Fibroblast of lung (primary cell): ENCODE results near the gene RAB31. TPM values are rescaled to one million over a fixed set of nuclear protein-coding genes. Genes with fewer than 3 reads are reported as not detected.

Source experiments
- DNase-seq, 2 donors: peaks; one replicate each; pipeline versions ENCODE4 v3.0.0 to v3.0.0-alpha.2; 2010; ENCODE audit warnings: low read depth in 2 of 2
- H2AFZ ChIP-seq: 2 replicates; pipeline ENCODE4 v1.5.1; 2012; ENCODE audit warnings: low read length, control low read depth, inconsistent platforms
- H3K27ac ChIP-seq: 2 replicates; pipeline ENCODE4 v1.5.1; 2011; ENCODE audit warnings: low read length, control low read depth; ENCODE audit not compliant: insufficient read depth
- H3K27me3 ChIP-seq: 2 replicates; pipeline ENCODE4 v1.5.1; 2011; ENCODE audit warnings: mild to moderate bottlenecking, low read length; ENCODE audit not compliant: control insufficient read depth, insufficient read depth
- H3K36me3 ChIP-seq: 2 replicates; pipeline ENCODE4 v1.5.1; 2011; ENCODE audit warnings: low read length; ENCODE audit not compliant: control insufficient read depth, insufficient read depth
- H3K4me1 ChIP-seq: 2 replicates; pipeline ENCODE4 v1.5.1; 2011; ENCODE audit warnings: low read length; ENCODE audit not compliant: control insufficient read depth, insufficient read depth; ENCODE audit errors: extremely low read depth
- H3K4me2 ChIP-seq: 2 replicates; pipeline ENCODE4 v1.5.1; 2011; ENCODE audit warnings: low read length, control low read depth; ENCODE audit not compliant: insufficient read depth; ENCODE audit errors: extremely low read depth
- H3K4me3 ChIP-seq, 4 experiments: fragments of 200-600 bp in 1 of 4; sonication (generic) in 1 of 4; replicated peaks in 1 of 4; 2 replicates each; pipeline ENCODE4 v1.5.1; 2011 to 2016; ENCODE audit warnings: low read length in 4 of 4, low read depth in 3 of 4, mild to moderate bottlenecking in 3 of 4, control low read depth in 2 of 4, inconsistent platforms in 1 of 4, mixed read lengths in 1 of 4; ENCODE audit not compliant: insufficient read depth in 1 of 4; ENCODE audit errors: control extremely low read depth in 1 of 4
- H3K79me2 ChIP-seq: 2 replicates; pipeline ENCODE4 v1.5.1; 2012; ENCODE audit warnings: mild to moderate bottlenecking, low read length, inconsistent platforms; ENCODE audit not compliant: control insufficient read depth, insufficient read depth
- H3K9ac ChIP-seq: 2 replicates; pipeline ENCODE4 v1.5.1; 2011; ENCODE audit warnings: mild to moderate bottlenecking, low read length, control low read depth; ENCODE audit not compliant: insufficient read depth
- H3K9me3 ChIP-seq: 2 replicates; pipeline ENCODE4 v1.5.1; 2012; ENCODE audit warnings: low read depth, low read length; ENCODE audit not compliant: control insufficient read depth, insufficient read depth
- H4K20me1 ChIP-seq: 2 replicates; pipeline ENCODE4 v1.5.1; 2011; ENCODE audit warnings: low read length; ENCODE audit not compliant: control insufficient read depth, insufficient read depth; ENCODE audit errors: extremely low read depth
- EZH2 ChIP-seq: IDR thresholded peaks from 2 replicates; pipeline ENCODE4 v1.5.1; 2012; ENCODE audit warnings: low read length, control low read depth, mild to moderate bottlenecking; ENCODE audit errors: missing control alignments
- polyA plus RNA-seq, 2 donors: library from polyadenylated mRNA; depleted of rRNA in 1 of 2; stranded (reverse) in 1 of 2; unstranded in 1 of 2; fragments of >200 nt; gene quantifications; 2 replicates each; pipeline ENCODE4 v1.2.1, GENCODE V29; 2011 to 2012; ENCODE audit warnings: missing spikeins in 1 of 2
- total RNA-seq: library from RNA; depleted of rRNA; stranded (reverse); fragments of >200 nt; gene quantifications from 2 replicates; pipeline ENCODE4 v1.2.1, GENCODE V29; 2014
- TF ChIP-seq, protein P1 (sequence below), 2 donors: IDR thresholded peaks in 1 of 2; conservative IDR thresholded peaks in 1 of 2; 1 replicate in 1 of 2; 2 replicates in 1 of 2; pipeline ENCODE4 v1.5.1; 2011 to 2012; ENCODE audit warnings: low read length in 2 of 2, control low read depth in 1 of 2, inconsistent platforms in 1 of 2, low read depth in 1 of 2, mild to moderate bottlenecking in 1 of 2

The RAB31 gene
- total and polyA plus RNA-seq, 2 donors (not counting 1 experiment from before 2014, with no cell fraction given) = 29.6 to 47.1 TPM

DNA sequence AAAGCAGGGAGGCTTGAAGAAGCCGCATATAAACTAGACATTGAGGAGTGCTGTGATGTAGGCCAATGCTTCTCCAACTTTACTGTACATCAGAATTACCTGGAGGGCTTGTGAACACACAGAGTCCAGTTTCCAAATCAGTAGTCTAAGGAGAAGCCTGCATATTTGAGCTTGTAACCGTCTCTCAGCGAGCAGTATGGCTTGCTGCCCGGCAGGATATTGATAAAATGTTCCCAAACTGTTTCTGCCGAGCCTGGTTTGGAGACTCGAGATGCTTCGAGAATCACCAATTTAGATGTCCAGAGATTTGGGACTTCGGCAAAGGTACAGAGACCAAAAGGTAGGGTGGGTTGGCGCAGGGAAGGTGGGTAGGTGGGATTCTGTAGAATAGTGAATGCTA is 11.0 kb upstream of the RAB31 start:
- H3K27me3 ChIP-seq = no peaks in the 10 kb centered on the region
- TF ChIP-seq EZH2 = no peak
- TF ChIP-seq, protein P1, sequence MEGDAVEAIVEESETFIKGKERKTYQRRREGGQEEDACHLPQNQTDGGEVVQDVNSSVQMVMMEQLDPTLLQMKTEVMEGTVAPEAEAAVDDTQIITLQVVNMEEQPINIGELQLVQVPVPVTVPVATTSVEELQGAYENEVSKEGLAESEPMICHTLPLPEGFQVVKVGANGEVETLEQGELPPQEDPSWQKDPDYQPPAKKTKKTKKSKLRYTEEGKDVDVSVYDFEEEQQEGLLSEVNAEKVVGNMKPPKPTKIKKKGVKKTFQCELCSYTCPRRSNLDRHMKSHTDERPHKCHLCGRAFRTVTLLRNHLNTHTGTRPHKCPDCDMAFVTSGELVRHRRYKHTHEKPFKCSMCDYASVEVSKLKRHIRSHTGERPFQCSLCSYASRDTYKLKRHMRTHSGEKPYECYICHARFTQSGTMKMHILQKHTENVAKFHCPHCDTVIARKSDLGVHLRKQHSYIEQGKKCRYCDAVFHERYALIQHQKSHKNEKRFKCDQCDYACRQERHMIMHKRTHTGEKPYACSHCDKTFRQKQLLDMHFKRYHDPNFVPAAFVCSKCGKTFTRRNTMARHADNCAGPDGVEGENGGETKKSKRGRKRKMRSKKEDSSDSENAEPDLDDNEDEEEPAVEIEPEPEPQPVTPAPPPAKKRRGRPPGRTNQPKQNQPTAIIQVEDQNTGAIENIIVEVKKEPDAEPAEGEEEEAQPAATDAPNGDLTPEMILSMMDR (conservative IDR thresholded peaks at IDR 0.05 in 1 of 2, IDR thresholded peaks at IDR 0.05 in 1 of 2; ENCODE audit: low read depth in 1 of 2, low read length in 2 of 2) = no peak
- no peaks in the 10 kb centered on the region for H3K36me3 ChIP-seq
- no peaks in the 10 kb centered on the region for H3K79me2 ChIP-seq
- H2AFZ ChIP-seq = peak overlapping the region; percentile 54
- H3K4me3 ChIP-seq = no peak overlapping the region
- H3K4me1 ChIP-seq = no peaks in the 10 kb centered on the region
- no peak for DNase-seq
- H3K27ac ChIP-seq = no peak overlapping the region
- no peak overlapping the region for H3K4me2 ChIP-seq
- no peaks in the 10 kb centered on the region for H3K9me3 ChIP-seq
- H3K9ac ChIP-seq = no peak overlapping the region
- no peaks in the 10 kb centered on the region for H4K20me1 ChIP-seq

DNA sequence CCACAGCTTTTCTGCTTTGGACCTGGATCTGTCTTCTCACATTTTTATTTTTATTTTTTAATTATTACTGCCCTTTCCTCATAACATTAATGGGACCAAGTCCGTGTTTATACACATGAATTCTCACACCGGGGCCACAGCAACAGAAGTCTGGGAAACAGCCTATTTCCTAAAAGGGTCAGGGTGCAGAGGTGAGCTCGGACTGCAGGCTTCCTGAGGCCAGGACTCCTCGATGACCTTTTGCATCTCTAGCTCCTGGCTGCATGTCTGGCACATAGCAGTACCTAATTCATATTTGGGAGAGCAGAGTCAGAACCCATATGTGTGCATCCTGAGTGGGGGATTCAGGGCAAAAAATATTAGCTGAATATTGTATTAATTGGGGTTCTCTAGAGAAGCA is 9.6 kb upstream of the RAB31 start:
- Histone ChIP-seq H3K4me1 (no peaks in the 10 kb centered on the region), H4K20me1 (no peaks in the 10 kb centered on the region), H3K4me3 (no peak overlapping the region), H3K79me2 (no peaks in the 10 kb centered on the region), H3K9ac (no peak overlapping the region), H3K27ac (no peak overlapping the region), H3K36me3 (no peaks in the 10 kb centered on the region), H3K4me2 (no peak overlapping the region), H3K9me3 (no peaks in the 10 kb centered on the region), H2AFZ (no peak overlapping the region), H3K27me3 (no peaks in the 10 kb centered on the region)
- DNase-seq = no peak
- no peak for TF ChIP-seq EZH2
- TF ChIP-seq, protein P1 (conservative IDR thresholded peaks at IDR 0.05 in 1 of 2, IDR thresholded peaks at IDR 0.05 in 1 of 2; ENCODE audit: low read depth in 1 of 2, low read length in 2 of 2) = no peak

DNA sequence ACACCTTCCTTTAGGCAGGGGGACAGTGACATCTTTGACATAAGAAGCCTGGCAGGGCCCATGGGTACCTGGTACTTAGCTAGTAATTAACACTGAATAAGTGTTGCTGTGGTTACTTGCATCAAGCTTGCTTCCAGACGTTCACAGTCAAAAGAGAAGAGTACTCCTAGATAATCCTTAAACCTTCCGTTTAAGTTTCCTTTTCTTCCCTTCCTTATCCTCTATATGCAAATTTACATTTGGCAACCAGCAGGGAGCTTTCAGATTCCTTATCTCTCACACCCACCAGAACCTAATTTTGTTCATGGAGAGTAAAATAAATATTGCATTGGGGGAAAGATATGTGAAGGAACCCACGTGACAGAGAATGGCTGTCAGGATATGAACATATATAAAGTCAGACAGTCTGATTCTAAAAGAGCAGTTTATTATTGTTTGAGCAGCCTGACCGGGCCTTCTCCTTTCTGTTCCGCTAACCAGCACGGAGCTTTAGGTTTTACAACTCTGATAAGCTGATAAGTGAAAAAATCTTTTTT is 7.8 kb upstream of the RAB31 start:
- Histone ChIP-seq H3K4me2 (no peak overlapping the region), H3K27ac (no peak overlapping the region), H3K4me1 (no peaks in the 10 kb centered on the region), H3K4me3 (no peak overlapping the region), H4K20me1 (no peaks in the 10 kb centered on the region), H3K9ac (no peak overlapping the region), H3K27me3 (no peaks in the 10 kb centered on the region), H3K79me2 (no peaks in the 10 kb centered on the region), H3K9me3 (no peaks in the 10 kb centered on the region), H2AFZ (no peak overlapping the region), H3K36me3 (no peaks in the 10 kb centered on the region)
- DNase-seq = peak; percentile 45 to 48
- TF ChIP-seq, protein P1 (conservative IDR thresholded peaks at IDR 0.05 in 1 of 2, IDR thresholded peaks at IDR 0.05 in 1 of 2; ENCODE audit: low read depth in 1 of 2, low read length in 2 of 2) = no peak
- no peak for TF ChIP-seq EZH2
